Fibroblast of skin of right quadriceps (primary cell): Measurements from ENCODE around the gene ARHGAP22.
A peak's percentile ranks its signal among the peaks of the same experiment; 100 is the strongest.
"Not testable (repeated sequence)": the region's sequence is repeated elsewhere in the genome, so short reads cannot be mapped to it uniquely, and the experiment has no call there.

Experiments
- DNase-seq: peaks from one replicate; pipeline ENCODE4 v3.0.0-alpha.2; 2013

ARHGAP22 gene

GRCh38 chr10:48604991-48605508, at the start of gene ARHGAP22:
ARHGAP22 (minus strand) TSS chr10:48605073; CDS start chr10:48604796, 277 bp downstream.
- DNase-seq = peak; percentile 35

GRCh38 chr10:48653944-48654698, 49.2 kb upstream of the ARHGAP22 start:
- DNase-seq = no peak

- no peak for DNase-seq
These were observed 48.5 kb upstream of the ARHGAP22 start for GRCh38 chr10:48653347-48653746.

- no peak for DNase-seq
These were observed 47.5 kb upstream of the ARHGAP22 start for GRCh38 chr10:48652344-48652743.

GRCh38 chr10:48651839-48652238, 47.0 kb upstream of the ARHGAP22 start:
- no peak for DNase-seq

- DNase-seq = no peak
These were observed 46.4 kb upstream of the ARHGAP22 start for GRCh38 chr10:48651293-48651692.

GRCh38 chr10:48649349-48649944, 44.6 kb upstream of the ARHGAP22 start:
- no peak for DNase-seq

GRCh38 chr10:48648172-48648942, 43.5 kb upstream of the ARHGAP22 start:
- no peak for DNase-seq

GRCh38 chr10:48647073-48647472, 42.2 kb upstream of the ARHGAP22 start:
- DNase-seq = not testable (repeated sequence)

GRCh38 chr10:48645600-48645999, 40.7 kb upstream of the ARHGAP22 start:
- no peak for DNase-seq

- DNase-seq = not testable (repeated sequence)
These were observed 36.3 kb upstream of the ARHGAP22 start for GRCh38 chr10:48641099-48641690.

GRCh38 chr10:48640326-48640725, 35.5 kb upstream of the ARHGAP22 start:
- DNase-seq = no peak

GRCh38 chr10:48639632-48640031, 34.8 kb upstream of the ARHGAP22 start:
- DNase-seq = no peak

- no peak for DNase-seq
These were observed 34.1 kb upstream of the ARHGAP22 start for GRCh38 chr10:48638739-48639527.

GRCh38 chr10:48638158-48638557, 33.3 kb upstream of the ARHGAP22 start:
- no peak for DNase-seq

GRCh38 chr10:48636901-48637300, 32.0 kb upstream of the ARHGAP22 start:
- no peak for DNase-seq

GRCh38 chr10:48636231-48636630, 31.4 kb upstream of the ARHGAP22 start:
- no peak for DNase-seq

- DNase-seq = no peak
These were observed 30.2 kb upstream of the ARHGAP22 start for GRCh38 chr10:48634984-48635557.

- peak; percentile 85 for DNase-seq
These were observed 29.5 kb upstream of the ARHGAP22 start for GRCh38 chr10:48634198-48634983.

GRCh38 chr10:48633381-48634197, 28.7 kb upstream of the ARHGAP22 start:
- DNase-seq = no peak
